Measurements from ENCODE around the gene SH3BGRL2. TPM values are rescaled to one million over a fixed set of nuclear protein-coding genes. Genes with fewer than 3 reads are reported as not detected.

Gene SH3BGRL2
- total and polyA plus RNA-seq, 2 of the 4 experiments (the other 2 are of a cell fraction): 2.4 to 5.6 TPM

- Histone ChIP-seq H3K4ac (ENCODE audit: low read depth, low read length) (no peak overlapping the region), H2BK5ac (ENCODE audit: low read depth, low read length, poor library complexity, severe bottlenecking) (no peak overlapping the region), H3K56ac (ENCODE audit: extremely low read depth, insufficient read depth, low read length) (no peak overlapping the region), H3K9me3 (ENCODE audit: control insufficient read depth, insufficient read depth, low read length) (no peaks in the 10 kb centered on the region), H4K8ac (ENCODE audit: low read depth in 2 of 2, low read length in 2 of 2) (no peak overlapping the region), H4K20me1 (ENCODE audit: insufficient read depth, low read length) (no peaks in the 10 kb centered on the region), H3K27me3 (ENCODE audit: control insufficient read depth, insufficient read depth, low read length) (no peaks in the 10 kb centered on the region), H3K14ac (replicated peaks; ENCODE audit: low read depth, low read length) (no peak overlapping the region), H3K4me2 (ENCODE audit: low read depth, low read length) (no peak overlapping the region), H3K36me3 (ENCODE audit: control insufficient read depth, insufficient read depth, low read length) (no peaks in the 10 kb centered on the region), H2BK15ac (ENCODE audit: low read depth, low read length) (no peak overlapping the region), H2BK20ac (ENCODE audit: low read depth, low read length) (no peak overlapping the region), H4K91ac (ENCODE audit: insufficient read depth, low read depth, low read length) (no peak overlapping the region), H4K5ac (ENCODE audit: low read depth, low read length) (no peak overlapping the region), H3K79me1 (ENCODE audit: low read depth in 1 of 2, low read length in 2 of 2) (no peaks in the 10 kb centered on the region), H2AFZ (replicated peaks; ENCODE audit: low read length, poor library complexity) (no peak overlapping the region), H2BK120ac (ENCODE audit: low read depth, low read length) (no peak overlapping the region), H3K9me1 (ENCODE audit: insufficient read depth, low read length) (peaks cover 3% of the 10 kb centered on the region; the same call in 1 of the 2 replicates), H3K4me1 (ENCODE audit: control insufficient read depth, insufficient read depth, low read length) (peaks cover 9% of the 10 kb centered on the region), H3K27ac (ENCODE audit: insufficient read depth, low read length) (no peak overlapping the region), H3K18ac (ENCODE audit: low read depth, low read length) (no peak overlapping the region), H2AK5ac (ENCODE audit: low read depth, low read length) (no peak overlapping the region), H3K23ac (ENCODE audit: low read depth, low read length) (no peak overlapping the region), H3K4me3 (ENCODE audit: insufficient read depth, low read depth, low read length) (no peak overlapping the region), H2AK9ac (replicated peaks; ENCODE audit: low read depth, low read length, poor library complexity) (no peak overlapping the region), H3K9ac (ENCODE audit: low read depth, low read length) (no peak overlapping the region)
- DNase-seq (no peak), ATAC-seq (ENCODE audit: low read depth) (no peak)
- no CpG with 5 or more reads among the region's 5 CpGs for WGBS, 2 experiments (ENCODE audit: extremely low coverage in 2 of 2, insufficient read length in 1 of 2)
- in situ Hi-C loops (cut with MboI; ENCODE audit: low sequenced_read_pairs) (no loop called here), dilution Hi-C loops (cut with HindIII; ENCODE audit: low sequenced_read_pairs, unreplicated experiment) (no loop called here), intact Hi-C loops (cut with micrococcal nuclease) (no loop called here)
- CTCF ChIA-PET: interaction anchor here (0.6 kb wide), 1 partner anchor 104 kb away, joined by 4 read pairs; no protein-coding TSS in a partner anchor
- BruUV-seq (replicated peaks): no TSS peak
- TF ChIP-seq MAZ (IDR thresholded peaks at IDR 0.05; ENCODE audit: borderline replicate concordance, low read depth, low read length) (no peak), USF2 (IDR thresholded peaks at IDR 0.05; ENCODE audit: low read depth, low read length) (no peak)
- POLR2A ChIA-PET (ENCODE audit: unreplicated experiment): no interaction called here
Measured at GRCh38 chr6:79610306-79611009, 20.7 kb upstream of the SH3BGRL2 start.

All from IMR-90 (cell line).